Inflammatory macrophage treated with lipopolysaccharide for 1 hour (primary cell): ENCODE results near the gene BRIP1.

Experiments
- DNase-seq, 2 donors: peaks; one replicate each; pipeline ENCODE4 v3.0.0-alpha.2; 2020 to 2022

Gene BRIP1

DNA sequence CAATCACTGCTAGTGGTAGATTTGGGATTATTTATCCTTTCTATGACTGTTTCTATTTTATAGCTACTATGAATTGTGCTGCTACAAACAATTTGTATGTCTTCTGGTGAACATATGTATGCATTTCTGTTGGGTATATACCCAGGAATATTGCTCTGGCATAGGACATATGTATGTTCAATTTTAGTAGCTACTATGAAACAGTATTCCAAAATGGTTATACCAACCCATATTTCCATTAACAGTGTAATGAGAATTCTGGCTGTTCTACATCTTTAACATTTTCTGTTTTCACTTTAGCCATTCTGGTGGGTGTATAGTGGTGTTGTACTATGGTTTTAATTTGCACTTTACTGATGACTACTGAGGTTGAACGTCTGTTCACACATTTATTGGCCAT lies 214.7 kb downstream of the BRIP1 start:
- DNase-seq = no peak

DNA sequence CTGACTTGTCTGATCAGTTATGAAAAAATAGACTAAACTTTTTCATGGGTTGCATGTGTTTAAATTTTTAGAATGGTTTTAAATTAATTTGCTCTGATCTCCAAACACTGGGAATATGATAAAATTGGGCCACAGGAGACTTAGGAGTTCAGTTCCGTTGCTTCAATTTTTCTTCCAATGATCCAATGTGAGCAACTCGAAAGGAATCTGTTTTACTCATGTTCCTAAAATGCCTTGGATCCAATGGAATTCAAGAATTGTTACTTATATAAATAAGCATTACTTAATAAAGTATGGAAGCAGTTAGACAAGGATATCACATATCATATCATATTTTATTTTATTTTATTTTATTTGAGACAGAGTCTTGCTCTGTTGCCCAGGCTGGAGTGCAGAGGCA lies 216.3 kb downstream of the BRIP1 start:
- no peak for DNase-seq

DNA sequence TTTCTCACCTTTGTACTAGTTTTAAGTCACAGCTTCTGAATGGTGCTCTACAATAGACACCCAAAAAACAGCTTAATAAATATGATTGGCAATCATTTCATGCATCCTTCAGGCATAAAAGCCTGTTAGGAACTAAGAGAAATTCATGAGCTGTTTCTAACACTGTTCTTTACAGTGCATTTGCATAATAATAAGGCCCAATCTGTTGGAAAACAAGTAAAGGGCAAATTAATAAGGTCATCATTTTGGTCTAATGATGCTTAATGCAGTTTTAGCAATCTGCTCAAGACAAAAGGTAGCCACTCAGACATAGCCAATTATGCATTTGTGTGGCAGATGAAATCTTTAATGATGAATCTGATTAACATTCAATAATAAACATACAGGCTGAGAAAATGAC lies 216.8 kb downstream of the BRIP1 start:
- DNase-seq = no peak

DNA sequence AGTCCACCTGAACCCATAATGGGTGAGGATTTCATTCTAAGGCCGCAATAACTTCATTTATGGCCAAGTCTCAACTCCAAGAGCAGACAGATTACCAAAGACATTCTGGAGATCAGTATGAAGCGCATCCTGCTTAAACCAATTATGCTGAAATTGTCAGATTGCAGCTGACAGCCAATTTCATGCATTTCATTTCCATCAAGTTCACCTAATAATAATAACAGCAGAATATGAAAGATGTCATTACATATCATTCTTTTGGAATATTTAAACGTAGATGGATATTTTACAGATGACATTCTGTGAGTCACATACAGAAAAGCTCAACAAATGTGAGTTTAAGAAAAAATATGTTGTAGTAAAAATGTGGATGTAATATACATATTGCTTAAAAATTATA lies 217.4 kb downstream of the BRIP1 start:
- no peak for DNase-seq

- DNase-seq = no peak
Measured at GRCh38 chr17:61644800-61645774, 218.2 kb downstream of the BRIP1 start.

GRCh38 chr17:61642768-61643167 lies 220.6 kb downstream of the BRIP1 start:
- no peak for DNase-seq

- DNase-seq = no peak
Measured at GRCh38 chr17:61641715-61642114, 221.6 kb downstream of the BRIP1 start.

DNA sequence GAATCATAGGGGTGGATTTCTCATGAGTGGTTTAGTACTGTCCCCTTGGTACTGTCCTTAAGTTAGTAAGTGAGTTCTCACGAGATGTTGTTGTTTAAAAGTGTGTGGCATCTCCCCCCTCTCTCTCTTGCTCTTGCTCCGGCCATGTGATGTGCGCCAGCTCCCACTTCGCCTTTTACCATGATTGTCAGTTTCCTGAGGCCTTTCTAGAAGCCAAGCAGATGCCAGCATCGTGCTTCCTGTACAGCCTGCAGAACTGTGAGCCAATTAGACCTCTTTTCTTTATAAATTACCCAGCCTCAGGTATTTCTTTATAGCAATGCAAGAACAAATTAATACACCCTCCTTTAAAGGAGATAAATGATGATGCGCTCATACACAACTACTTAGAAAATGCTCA lies 222.2 kb downstream of the BRIP1 start:
- DNase-seq = no peak

- DNase-seq = no peak
Measured at GRCh38 chr17:61639818-61640217, 223.5 kb downstream of the BRIP1 start.

GRCh38 chr17:61638087-61638486 lies 225.2 kb downstream of the BRIP1 start:
- no peak for DNase-seq

GRCh38 chr17:61635913-61636432 lies 227.4 kb downstream of the BRIP1 start:
- DNase-seq = peak; percentile 35 to 78

DNA sequence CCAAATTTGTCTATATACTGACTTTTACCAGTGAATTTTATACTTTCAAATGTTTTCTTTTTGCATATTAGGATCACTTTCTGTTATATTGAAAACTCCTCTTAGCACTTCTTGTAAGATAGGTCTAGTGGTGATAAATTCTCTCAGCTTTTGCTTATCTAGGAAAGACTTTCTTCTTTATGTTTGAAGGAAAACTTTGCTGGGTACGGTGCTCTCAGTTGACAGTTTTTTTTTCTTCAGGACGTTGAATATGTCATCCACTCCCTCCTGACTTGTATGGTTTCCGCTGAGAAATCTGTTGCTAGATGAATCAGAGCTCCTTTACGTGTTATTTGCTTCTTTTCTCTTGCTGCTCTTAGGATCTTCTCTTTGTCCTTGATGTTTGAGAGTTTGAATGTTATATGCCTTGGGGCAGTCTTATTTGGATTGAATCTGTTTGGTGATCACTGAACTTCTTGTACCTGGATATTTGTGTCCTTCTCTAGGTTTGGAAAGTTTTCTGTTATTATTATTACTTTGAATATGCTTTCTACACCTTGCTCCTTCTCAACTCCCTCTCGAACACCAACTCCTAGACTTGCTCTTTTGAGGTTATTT lies 228.3 kb downstream of the BRIP1 start:
- no peak for DNase-seq

DNA sequence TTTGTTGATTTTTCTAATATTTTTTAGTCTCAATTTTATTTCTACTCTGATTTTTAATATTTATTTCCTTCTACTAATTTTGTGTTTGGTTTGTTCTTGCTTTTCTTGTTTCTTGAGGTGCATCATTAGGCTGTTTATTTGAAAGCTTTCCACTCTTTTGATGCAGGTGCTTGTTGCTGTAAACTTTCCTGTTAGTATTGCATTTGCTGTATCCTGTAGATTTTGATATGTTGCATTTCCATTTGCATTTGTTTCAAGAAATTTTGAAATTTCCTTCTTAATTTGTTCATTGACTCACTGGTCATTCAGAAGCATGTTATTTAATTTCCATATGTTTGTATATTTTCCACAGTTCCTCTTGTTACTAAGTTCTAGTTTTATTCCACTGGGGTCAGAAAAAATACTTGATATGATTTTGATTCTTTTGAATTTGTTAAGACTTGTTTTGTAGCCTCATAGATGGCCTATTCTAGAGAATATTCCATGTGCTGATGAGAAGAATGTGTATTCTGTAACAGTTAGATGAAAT lies 229.3 kb downstream of the BRIP1 start:
- DNase-seq = no peak

- DNase-seq = no peak
Measured at GRCh38 chr17:61632826-61633225, 230.5 kb downstream of the BRIP1 start.

- no peak for DNase-seq
Measured at GRCh38 chr17:61631800-61632199, 231.5 kb downstream of the BRIP1 start.
